HG03378 (cell line): ENCODE results near the gene KRT32.

Experiments used
- ATAC-seq: cut with Tn5 transposase; IDR thresholded peaks from one replicate; pipeline ENCODE4 v1.9.1; 2021; ENCODE audit warnings: mild to moderate bottlenecking, moderate library complexity; ENCODE audit not compliant: unreplicated experiment

KRT32 gene

GRCh38 chr17:41467561-41467960, 375 bp upstream of the KRT32 start:
- no peak for ATAC-seq

- no peak for ATAC-seq
These were observed 2.5 kb downstream of the KRT32 start for GRCh38 chr17:41464682-41465081.

GRCh38 chr17:41464173-41464572, 3.0 kb downstream of the KRT32 start:
- no peak for ATAC-seq

GRCh38 chr17:41463746-41464145, 3.4 kb downstream of the KRT32 start:
- no peak for ATAC-seq

GRCh38 chr17:41462705-41463104, 4.5 kb downstream of the KRT32 start:
- ATAC-seq, result no peak

- ATAC-seq, result no peak
These were observed 9.5 kb downstream of the KRT32 start for GRCh38 chr17:41457676-41458075.

GRCh38 chr17:41456204-41456603, 11.0 kb downstream of the KRT32 start:
- no peak for ATAC-seq

- ATAC-seq, result no peak
These were observed 11.9 kb downstream of the KRT32 start for GRCh38 chr17:41455236-41455635.

- ATAC-seq, result no peak
These were observed 14.1 kb downstream of the KRT32 start for GRCh38 chr17:41453066-41453465.

- no peak for ATAC-seq
These were observed 14.9 kb downstream of the KRT32 start for GRCh38 chr17:41452281-41452680.

- ATAC-seq, result no peak
These were observed 15.9 kb downstream of the KRT32 start for GRCh38 chr17:41451154-41451728.

GRCh38 chr17:41449008-41449407, 18.2 kb downstream of the KRT32 start:
- ATAC-seq, result no peak

GRCh38 chr17:41448506-41448905, 18.7 kb downstream of the KRT32 start:
- ATAC-seq, result no peak

- no peak for ATAC-seq
These were observed 20.4 kb downstream of the KRT32 start for GRCh38 chr17:41446806-41447205.

- ATAC-seq, result no peak
These were observed 22.5 kb downstream of the KRT32 start for GRCh38 chr17:41444640-41445039.

- ATAC-seq, result no peak
These were observed 23.0 kb downstream of the KRT32 start for GRCh38 chr17:41444186-41444585.

- ATAC-seq, result no peak
These were observed 24.4 kb downstream of the KRT32 start for GRCh38 chr17:41442739-41443138.

GRCh38 chr17:41440531-41441033, 26.6 kb downstream of the KRT32 start, which contains the start of gene KRT38:
KRT38 (minus strand) TSS chr17:41440983; CDS start chr17:41440921, 62 bp downstream.
- no peak for ATAC-seq

- no peak for ATAC-seq
These were observed 27.8 kb downstream of the KRT32 start for GRCh38 chr17:41439375-41439774.

- ATAC-seq, result no peak
These were observed 29.4 kb downstream of the KRT32 start for GRCh38 chr17:41437769-41438168.

- ATAC-seq, result no peak
These were observed 29.9 kb downstream of the KRT32 start for GRCh38 chr17:41437254-41437653.

GRCh38 chr17:41434415-41434814, 32.8 kb downstream of the KRT32 start:
- no peak for ATAC-seq

GRCh38 chr17:41434005-41434404, 33.2 kb downstream of the KRT32 start:
- no peak for ATAC-seq
